GM19043 (cell line): ENCODE data around the gene TPM4.

Experiments
- ATAC-seq: cut with Tn5 transposase; IDR thresholded peaks from one replicate; pipeline ENCODE4 v1.9.1; 2021; ENCODE audit warnings: low read depth; ENCODE audit not compliant: unreplicated experiment

Gene TPM4

DNA sequence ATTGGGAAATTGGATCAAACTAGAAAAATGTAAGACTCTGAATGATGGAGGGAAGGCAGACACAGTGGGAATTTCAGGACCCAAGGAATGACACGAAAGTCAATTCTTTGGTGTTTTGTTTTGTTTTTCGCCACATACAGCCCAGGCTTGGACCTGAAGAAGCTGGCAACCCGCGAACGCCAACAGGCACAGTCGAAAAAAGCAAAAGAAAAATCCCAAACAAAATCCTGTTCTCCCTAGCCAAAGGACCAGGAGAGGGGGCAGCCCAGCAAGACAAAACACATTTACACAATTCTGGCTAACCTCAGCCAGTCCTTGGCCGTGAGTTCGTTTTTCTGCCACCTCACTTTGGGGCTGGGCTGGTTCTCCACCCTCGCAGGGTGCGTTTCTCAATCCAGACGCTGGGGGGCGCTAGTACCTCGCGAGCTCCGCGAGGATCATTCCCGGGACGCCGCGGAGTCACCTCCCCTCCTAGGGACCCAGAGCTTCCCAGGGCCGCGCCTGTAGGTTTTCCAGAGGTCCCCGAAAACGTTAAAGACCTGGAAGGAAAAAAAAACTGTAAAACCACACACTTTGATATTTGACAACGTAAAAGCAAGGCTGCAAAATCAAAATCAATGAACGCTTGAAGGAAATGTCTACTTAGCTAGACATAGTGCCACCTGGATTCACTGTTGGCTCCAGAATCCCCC is 34.9 kb upstream of the TPM4 start:
- no peak for ATAC-seq

GRCh38 chr19:16041991-16042386 is 34.3 kb upstream of the TPM4 start:
- ATAC-seq, result no peak

DNA sequence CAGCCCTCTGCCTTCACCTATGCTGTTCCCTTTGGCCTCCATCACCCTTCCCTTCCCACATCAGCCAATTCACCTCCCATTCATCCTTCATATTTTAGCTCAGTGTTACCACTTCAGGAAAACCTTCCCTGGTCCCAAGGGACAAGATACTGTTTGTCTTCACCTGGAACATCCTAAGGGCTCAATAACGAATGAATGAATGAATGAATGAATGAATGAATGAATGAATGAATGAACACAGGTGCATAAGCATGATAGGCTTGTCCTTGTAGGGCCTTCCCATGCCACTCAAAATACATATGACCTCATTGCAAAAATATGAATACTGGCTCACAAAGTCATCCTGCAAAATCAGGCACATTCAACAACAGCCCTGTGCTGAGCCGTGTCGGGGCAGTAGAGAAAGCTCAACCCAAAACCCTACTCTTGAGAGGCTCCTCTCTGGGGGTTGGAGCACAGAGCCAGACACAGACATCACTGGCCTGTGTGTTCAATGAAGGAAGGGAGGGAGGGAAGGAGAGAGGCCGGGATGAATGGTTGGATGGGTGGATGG is 33.7 kb upstream of the TPM4 start:
- no peak for ATAC-seq

- no peak for ATAC-seq
Observed at GRCh38 chr19:16043156-16043757, 33.0 kb upstream of the TPM4 start.

- no peak for ATAC-seq
Observed at GRCh38 chr19:16044746-16045145, 31.5 kb upstream of the TPM4 start.

DNA sequence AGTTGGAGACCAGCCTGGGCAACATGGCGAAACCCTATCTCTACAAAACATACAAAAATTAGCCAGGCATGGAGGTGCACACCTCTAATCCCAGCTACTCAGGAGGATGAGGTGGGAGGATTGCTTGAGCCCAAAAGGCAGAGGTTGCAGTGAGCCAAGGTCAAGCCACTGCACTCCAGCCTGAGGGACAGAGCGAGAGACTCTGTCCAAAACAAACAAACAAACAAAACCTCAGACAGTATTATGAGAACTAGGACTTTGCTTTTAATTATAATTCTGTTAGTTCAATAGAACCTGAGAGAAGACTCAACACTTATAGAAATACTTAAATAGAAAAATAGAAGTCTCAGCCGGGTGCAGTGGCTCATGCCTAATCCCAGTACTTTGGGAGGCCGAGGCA is 31.1 kb upstream of the TPM4 start:
- ATAC-seq, result no peak

GRCh38 chr19:16045893-16046292 is 30.4 kb upstream of the TPM4 start:
- ATAC-seq, result no peak

DNA sequence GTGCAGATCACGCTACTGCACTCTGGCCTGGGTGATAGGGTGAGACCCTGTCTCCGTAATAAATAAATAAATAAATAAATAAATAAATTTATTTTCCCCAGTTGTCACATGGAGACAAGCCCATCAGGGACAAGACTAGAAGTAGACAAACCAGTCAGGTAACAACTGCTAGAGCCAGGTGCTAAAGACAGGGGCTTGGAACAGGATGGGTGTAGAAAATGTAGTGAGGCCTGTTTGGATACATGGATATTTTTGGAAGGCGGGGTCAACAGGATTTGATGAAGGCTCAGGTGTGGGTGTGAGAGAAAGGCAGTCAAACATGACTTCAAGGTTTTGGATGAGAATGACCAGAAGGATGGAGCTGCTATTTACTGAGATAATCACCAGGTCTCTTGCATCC is 27.7 kb upstream of the TPM4 start:
- ATAC-seq, result no peak

DNA sequence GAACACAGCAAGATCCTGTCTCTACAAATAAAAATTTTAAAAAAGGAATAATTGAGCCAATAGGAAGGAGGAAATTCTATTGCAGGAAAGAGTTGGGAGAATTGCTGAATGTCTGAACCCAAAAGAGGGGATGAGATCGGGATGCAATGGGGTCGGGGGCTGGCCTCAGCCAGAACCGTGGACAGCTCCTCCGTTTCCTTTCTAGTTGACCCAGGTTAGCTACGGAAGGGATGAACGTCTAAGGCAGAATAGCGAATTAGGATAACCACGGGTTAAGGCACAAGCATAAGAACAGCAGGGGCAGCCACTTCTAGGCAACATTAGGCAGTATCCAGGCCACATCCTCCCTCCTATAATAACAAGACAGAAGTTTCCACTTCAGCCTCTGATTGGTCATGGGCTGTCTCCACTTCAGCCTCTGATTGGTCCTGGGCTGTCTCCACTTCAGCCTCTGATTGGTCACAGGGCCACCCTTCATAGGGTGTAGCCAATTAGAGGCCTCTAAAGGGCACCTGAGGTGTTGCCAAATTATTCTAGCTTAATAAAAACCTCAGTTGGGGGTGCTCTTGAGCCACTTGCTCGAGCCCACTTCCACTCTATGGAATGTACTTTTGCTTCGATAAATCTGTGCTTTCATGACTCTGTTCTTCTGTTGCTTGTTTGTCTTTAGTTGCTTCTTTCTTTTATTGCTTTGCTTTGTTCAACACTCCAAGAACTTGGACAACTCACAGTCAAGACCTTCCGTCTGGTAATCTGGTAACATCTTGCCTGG is 24.9 kb upstream of the TPM4 start:
- no peak for ATAC-seq

DNA sequence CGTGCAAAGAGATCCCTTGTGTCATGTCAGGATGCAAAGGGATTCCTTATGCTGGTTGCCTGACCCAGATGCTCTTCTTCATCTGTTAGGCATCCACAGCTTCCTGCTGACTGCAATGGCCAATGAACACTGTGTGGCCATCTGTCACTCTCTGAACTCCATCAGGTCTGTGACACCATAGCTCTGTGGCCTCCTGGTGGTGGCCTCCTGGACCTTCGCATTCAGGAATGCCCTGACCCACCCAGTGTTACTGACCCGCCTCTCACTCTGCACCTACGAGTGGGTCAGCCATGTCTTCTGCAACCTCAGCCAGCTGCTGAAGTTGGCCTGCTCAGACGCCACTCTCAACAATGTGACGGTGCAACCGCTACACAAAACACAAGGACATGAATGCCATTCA is 23.9 kb upstream of the TPM4 start:
- ATAC-seq, result no peak

- ATAC-seq, result no peak
Observed at GRCh38 chr19:16057062-16057461, 19.2 kb upstream of the TPM4 start.

DNA sequence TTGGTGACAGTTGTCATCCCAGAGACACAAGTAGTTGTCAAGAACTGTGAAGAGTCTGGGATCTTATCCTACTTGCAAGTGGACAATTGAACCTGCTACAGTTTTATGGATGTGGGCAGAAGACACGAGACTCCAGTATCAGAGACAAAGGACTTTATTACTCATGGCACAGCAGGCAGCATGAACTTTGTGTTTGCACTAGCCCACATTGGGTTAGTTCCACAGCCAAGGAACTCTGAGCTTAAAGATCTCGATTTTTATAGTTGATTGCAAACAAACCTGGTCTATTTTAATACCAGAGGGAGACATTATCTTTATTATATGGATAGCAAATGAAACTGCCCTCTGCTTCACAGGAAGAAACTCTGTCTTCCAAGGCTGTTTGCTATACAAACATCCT is 16.0 kb upstream of the TPM4 start:
- no peak for ATAC-seq

GRCh38 chr19:16061943-16062342 is 14.4 kb upstream of the TPM4 start:
- ATAC-seq, result no peak

DNA sequence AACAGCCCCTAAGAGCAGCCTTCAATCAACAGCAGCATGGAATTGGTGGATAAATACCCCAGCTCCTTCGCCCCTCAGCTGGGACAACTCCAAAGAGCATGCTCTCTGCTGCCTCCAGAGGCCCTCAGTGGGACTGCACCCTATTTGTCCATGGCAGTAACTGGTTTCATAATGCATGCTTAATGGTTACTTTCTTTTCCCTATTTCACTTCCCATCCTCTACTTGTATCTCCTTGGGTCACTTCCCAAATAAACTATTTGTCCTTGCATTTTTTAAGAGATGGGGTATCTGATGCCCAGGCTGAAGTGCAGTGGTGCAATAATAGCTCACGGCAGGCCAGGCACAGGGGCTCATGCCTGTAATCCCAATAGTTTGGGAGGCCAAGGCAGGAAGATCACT is 13.5 kb upstream of the TPM4 start:
- ATAC-seq, result no peak

DNA sequence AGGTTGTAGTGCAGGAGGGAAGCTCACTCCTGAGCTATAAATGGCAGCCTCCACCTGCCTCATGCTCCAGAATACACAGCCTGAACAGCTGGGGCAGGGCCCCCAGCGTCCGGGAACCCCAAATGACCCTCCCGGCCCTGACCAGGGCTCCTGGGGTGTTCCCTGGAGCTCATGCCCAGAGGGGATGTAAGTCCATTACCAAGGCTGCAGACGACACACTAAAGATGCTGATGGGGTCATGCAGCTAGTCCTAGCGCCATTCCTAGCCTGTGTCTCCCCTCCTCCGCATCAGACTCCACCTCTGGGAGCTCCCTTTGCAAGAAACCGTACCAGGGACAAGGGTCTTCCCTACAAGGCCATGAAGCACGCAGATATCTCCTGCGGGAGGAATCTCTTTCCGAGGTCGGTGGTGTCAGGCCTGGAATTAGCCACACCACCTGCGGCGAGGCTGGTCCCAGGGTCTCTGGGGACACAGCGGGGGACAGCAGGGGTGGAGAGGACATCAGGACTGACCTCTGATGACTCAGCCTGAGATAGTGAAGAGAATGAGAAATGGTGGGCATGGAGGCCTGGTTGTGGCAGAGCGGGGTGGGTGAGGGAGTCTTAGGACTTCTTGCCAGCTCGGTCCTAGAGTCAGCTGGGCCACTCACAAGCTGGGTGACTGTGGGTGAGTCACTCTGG is 11.9 kb upstream of the TPM4 start:
- ATAC-seq, result no peak

DNA sequence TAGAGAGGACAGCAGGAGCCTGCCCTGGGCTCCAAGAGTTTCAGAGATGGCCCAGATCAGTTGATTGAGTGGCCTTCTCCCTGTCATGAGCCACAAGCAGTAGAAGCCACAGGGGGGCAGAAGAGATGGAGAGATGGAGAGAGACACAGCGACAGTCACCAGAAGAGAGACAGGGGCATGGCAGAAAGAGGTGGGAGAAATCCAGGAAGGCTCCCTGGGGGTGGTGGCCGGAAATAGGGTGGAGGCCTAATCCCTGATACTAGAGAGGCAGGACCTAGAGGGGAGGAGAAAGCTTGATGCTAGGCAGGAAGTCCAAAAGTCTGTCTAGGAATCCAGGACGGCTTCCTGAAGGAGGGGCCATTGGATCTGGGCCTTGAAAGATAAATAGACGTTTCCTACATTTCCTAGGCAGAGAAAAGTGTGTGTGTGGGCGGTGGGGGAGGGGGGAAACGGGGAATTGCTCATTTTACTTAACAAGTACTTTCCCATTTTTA is 9.6 kb upstream of the TPM4 start:
- no peak for ATAC-seq

GRCh38 chr19:16067205-16067938 is 8.9 kb upstream of the TPM4 start:
- ATAC-seq, result no peak

DNA sequence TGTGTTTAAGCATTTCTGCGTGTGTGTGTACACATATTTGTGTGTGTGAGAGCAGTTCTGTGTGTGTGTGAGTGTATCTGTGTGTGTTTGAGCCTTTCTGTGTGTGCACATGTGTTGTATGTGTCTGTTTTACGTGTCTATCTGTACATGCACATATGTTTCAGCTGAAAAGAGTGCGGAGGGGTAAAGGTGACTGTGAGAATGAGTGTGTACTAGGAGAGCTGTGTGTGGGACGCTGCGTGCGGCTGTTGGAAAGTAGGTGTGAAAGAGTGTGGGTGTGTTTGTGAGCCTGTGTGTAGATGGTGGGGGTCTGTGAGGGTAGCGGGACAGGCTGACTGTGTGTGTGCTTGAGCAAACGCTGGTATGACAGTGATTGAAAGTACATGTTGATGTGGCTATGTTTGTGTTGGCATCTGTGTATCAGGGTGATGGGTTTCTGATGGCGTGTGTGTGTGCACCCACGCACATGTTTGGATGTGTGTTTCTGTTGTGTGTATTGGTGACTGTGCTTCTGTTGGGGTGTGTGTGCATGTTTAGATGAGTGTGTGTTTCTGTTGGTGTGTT is 7.5 kb upstream of the TPM4 start:
- no peak for ATAC-seq

DNA sequence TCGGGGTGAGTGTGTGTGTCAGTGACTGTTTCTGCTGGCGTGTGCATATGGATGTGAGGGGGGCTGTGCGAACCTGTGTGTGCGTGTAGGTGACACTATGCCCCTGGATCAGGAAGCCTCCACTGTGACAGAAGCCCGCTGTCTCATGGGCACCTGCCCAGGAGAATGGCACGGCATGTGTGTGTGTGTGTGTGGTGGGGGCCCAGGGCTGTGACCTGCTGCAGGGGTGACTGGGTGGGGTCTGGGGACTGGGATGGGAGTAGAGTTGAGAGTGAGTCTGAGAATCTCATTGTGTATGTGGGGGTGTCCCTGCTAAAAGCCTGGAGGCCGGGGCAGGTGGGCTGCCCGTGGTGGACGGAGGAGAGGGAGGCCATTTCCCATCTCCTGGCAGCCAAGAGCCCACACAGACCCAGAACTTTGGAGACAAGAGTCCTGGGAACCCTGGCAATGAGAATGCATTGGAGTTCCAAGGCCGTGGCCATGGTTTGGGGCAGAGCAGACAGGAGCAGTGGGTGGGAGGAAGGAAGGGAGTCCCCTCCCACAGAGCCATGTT is 6.4 kb upstream of the TPM4 start:
- no peak for ATAC-seq
